ENCODE measurements around the gene MAP2K5.
A peak's percentile ranks its signal among the peaks of the same experiment; 100 is the strongest.

Gene MAP2K5

GRCh38 chr15:67505675-67506572 lies 36.6 kb upstream of the MAP2K5 start:
- TF ChIP-seq CTCF (IDR thresholded peaks at IDR 0.05; ENCODE audit: low read length, missing control alignments), result no peak
- H3K4me3 ChIP-seq (replicated peaks; ENCODE audit: low read depth, low read length), result no peak overlapping the region
- no peak for DNase-seq (ENCODE audit: low read depth)

- H3K4me3 ChIP-seq (replicated peaks; ENCODE audit: low read depth, low read length), result no peak overlapping the region
- DNase-seq (ENCODE audit: low read depth), result peak; percentile 70
- no peak for TF ChIP-seq CTCF (IDR thresholded peaks at IDR 0.05; ENCODE audit: low read length, missing control alignments)
Observed at GRCh38 chr15:67506775-67507747, 35.4 kb upstream of the MAP2K5 start.

- no peak overlapping the region for H3K4me3 ChIP-seq (replicated peaks; ENCODE audit: low read depth, low read length)
- DNase-seq (ENCODE audit: low read depth), result no peak
- TF ChIP-seq CTCF (IDR thresholded peaks at IDR 0.05; ENCODE audit: low read length, missing control alignments), result no peak
Observed at GRCh38 chr15:67508407-67508806, 34.1 kb upstream of the MAP2K5 start.

GRCh38 chr15:67509918-67510317 lies 32.6 kb upstream of the MAP2K5 start:
- no peak for TF ChIP-seq CTCF (IDR thresholded peaks at IDR 0.05; ENCODE audit: low read length, missing control alignments)
- no peak for DNase-seq (ENCODE audit: low read depth)
- H3K4me3 ChIP-seq (replicated peaks; ENCODE audit: low read depth, low read length), result no peak overlapping the region

GRCh38 chr15:67510597-67511190 lies 31.8 kb upstream of the MAP2K5 start:
- H3K4me3 ChIP-seq (replicated peaks; ENCODE audit: low read depth, low read length), result no peak overlapping the region
- no peak for TF ChIP-seq CTCF (IDR thresholded peaks at IDR 0.05; ENCODE audit: low read length, missing control alignments)
- DNase-seq (ENCODE audit: low read depth), result peak; percentile 17

GRCh38 chr15:67511606-67512005 lies 30.9 kb upstream of the MAP2K5 start:
- TF ChIP-seq CTCF (IDR thresholded peaks at IDR 0.05; ENCODE audit: low read length, missing control alignments), result no peak
- no peak overlapping the region for H3K4me3 ChIP-seq (replicated peaks; ENCODE audit: low read depth, low read length)
- no peak for DNase-seq (ENCODE audit: low read depth)
